Measurements from ENCODE around the gene ARMC12.
"Not testable (repeated sequence)": the region's sequence is repeated elsewhere in the genome, so short reads cannot be mapped to it uniquely, and the experiment has no call there.

GRCh38 chr6:35698430-35698829, 38.4 kb upstream of the ARMC12 start:
- not testable (repeated sequence) for TF ChIP-seq EZH2 (IDR thresholded peaks at IDR 0.05); POLR2AphosphoS5 (IDR thresholded peaks at IDR 0.05; ENCODE audit: borderline replicate concordance, low read depth, low read length); FOXP2 (optimal IDR thresholded peaks at IDR 0.05; ENCODE audit: control extremely low read depth, extremely low read length, insufficient read depth)

Data from SK-N-MC (cell line).